CD1c-positive myeloid dendritic cell (primary cell): ENCODE results near the gene FAM227B.
"Not testable (repeated sequence)": the region's sequence is repeated elsewhere in the genome, so short reads cannot be mapped to it uniquely, and the experiment has no call there.

ENCODE experiments used
- DNase-seq: peaks from one replicate; pipeline ENCODE4 v3.0.0-alpha.2; 2016; ENCODE audit errors: extremely low spot score

Gene FAM227B

GRCh38 chr15:49495993-49496753 lies 124.4 kb downstream of the FAM227B start:
- no peak for DNase-seq

- DNase-seq: no peak
These were observed 125.8 kb downstream of the FAM227B start for GRCh38 chr15:49494842-49495241.

- DNase-seq: peak; percentile 17
These were observed 127.8 kb downstream of the FAM227B start for GRCh38 chr15:49492830-49493229.

GRCh38 chr15:49492151-49492550 lies 128.5 kb downstream of the FAM227B start:
- no peak for DNase-seq

- no peak for DNase-seq
These were observed 129.7 kb downstream of the FAM227B start for GRCh38 chr15:49490966-49491365.

- DNase-seq: not testable (repeated sequence)
These were observed 135.2 kb downstream of the FAM227B start for GRCh38 chr15:49485401-49485800.

GRCh38 chr15:49478982-49479381 lies 141.6 kb downstream of the FAM227B start:
- DNase-seq: not testable (repeated sequence)

- not testable (repeated sequence) for DNase-seq
These were observed 142.6 kb downstream of the FAM227B start for GRCh38 chr15:49478021-49478420.

GRCh38 chr15:49473031-49473430 lies 147.6 kb downstream of the FAM227B start:
- DNase-seq: no peak

GRCh38 chr15:49472338-49472737 lies 148.3 kb downstream of the FAM227B start:
- no peak for DNase-seq

- DNase-seq: no peak
These were observed 148.9 kb downstream of the FAM227B start for GRCh38 chr15:49471733-49472132.

GRCh38 chr15:49471248-49471647 lies 149.4 kb downstream of the FAM227B start:
- not testable (repeated sequence) for DNase-seq

GRCh38 chr15:49468481-49468839 lies 152.2 kb downstream of the FAM227B start:
- no peak for DNase-seq

GRCh38 chr15:49467746-49468480 lies 152.7 kb downstream of the FAM227B start:
- DNase-seq: no peak

GRCh38 chr15:49466119-49466518 lies 154.5 kb downstream of the FAM227B start:
- DNase-seq: no peak

- DNase-seq: no peak
These were observed 156.1 kb downstream of the FAM227B start for GRCh38 chr15:49464522-49464921.

- no peak for DNase-seq
These were observed 158.3 kb downstream of the FAM227B start for GRCh38 chr15:49462232-49462844.

- no peak for DNase-seq
These were observed 160.1 kb downstream of the FAM227B start for GRCh38 chr15:49460411-49460941.

- no peak for DNase-seq
These were observed 162.5 kb downstream of the FAM227B start for GRCh38 chr15:49458145-49458544.

GRCh38 chr15:49456166-49456565 lies 164.5 kb downstream of the FAM227B start:
- DNase-seq: no peak

- DNase-seq: no peak
These were observed 168.0 kb downstream of the FAM227B start for GRCh38 chr15:49452595-49452994.

GRCh38 chr15:49441816-49442215 lies 178.8 kb downstream of the FAM227B start:
- DNase-seq: no peak

GRCh38 chr15:49441356-49441755 lies 179.3 kb downstream of the FAM227B start:
- no peak for DNase-seq
